H1 (cell line): ENCODE data around the gene RBM19. TPM values are rescaled to one million over a fixed set of nuclear protein-coding genes. Genes with fewer than 3 reads are reported as not detected.

ENCODE experiments used
- CTCF ChIA-PET: fragments of 300-600 bp; sonication (Branson Sonifier 250); formaldehyde crosslinking; loops from one replicate; lab custom pipeline; 2021; ENCODE audit not compliant: partially characterized antibody; lab: Charles Lee
- POLR2A ChIA-PET: fragments of 300-600 bp; sonication (Branson Sonifier 250); formaldehyde crosslinking; loops from one replicate; lab custom pipeline; 2021; ENCODE audit warnings: inconsistent platforms; ENCODE audit not compliant: partially characterized antibody; lab: Charles Lee
- DNase-seq, 2 experiments: peaks; one replicate each; pipeline versions ENCODE4 v3.0.0 to v3.0.0-alpha.2; 2010 to 2022; ENCODE audit warnings: low spot score in 2 of 2, low read depth in 1 of 2, mixed read lengths in 1 of 2
- FAIRE-seq: peaks from 2 replicates; lab custom pipeline; 2011; peaks lifted over from hg19 to GRCh38; lab: Jason Lieb, UNC
- H2AFZ ChIP-seq: 2 replicates; pipeline ENCODE4 v1.8.1; 2012; ENCODE audit warnings: low read length, inconsistent platforms
- H2AK5ac ChIP-seq: 2 replicates; pipeline ENCODE4 v1.6.1; 2013; ENCODE audit warnings: low read depth, low read length
- H2BK120ac ChIP-seq: replicated peaks from 2 replicates; pipeline ENCODE3; 2013; ENCODE audit warnings: low read depth, low read length, inconsistent platforms
- H2BK12ac ChIP-seq: 2 replicates; pipeline ENCODE4 v1.6.1; 2013; ENCODE audit warnings: low read depth, low read length
- H2BK15ac ChIP-seq: 2 replicates; pipeline ENCODE4 v1.6.1; 2013; ENCODE audit warnings: low read length
- H2BK20ac ChIP-seq: 2 replicates; pipeline ENCODE4 v1.6.1; 2013; ENCODE audit warnings: low read length
- H2BK5ac ChIP-seq: 2 replicates; pipeline ENCODE4 v1.6.1; 2013; ENCODE audit warnings: low read depth, low read length
- H3K14ac ChIP-seq: 2 replicates; pipeline ENCODE4 v1.6.1; 2013; ENCODE audit warnings: inconsistent platforms; ENCODE audit not compliant: insufficient read length
- H3K18ac ChIP-seq: 2 replicates; pipeline ENCODE4 v1.6.1; 2013; ENCODE audit warnings: low read length; ENCODE audit errors: extremely low read depth
- H3K23ac ChIP-seq: 2 replicates; pipeline ENCODE4 v1.6.1; 2013; ENCODE audit warnings: inconsistent platforms; ENCODE audit not compliant: insufficient read length
- H3K23me2 ChIP-seq: 2 replicates; pipeline ENCODE4 v1.6.1; 2013; ENCODE audit warnings: low read depth, low read length
- H3K27ac ChIP-seq: 2 replicates; pipeline ENCODE4 v1.6.1; 2011; ENCODE audit warnings: low read depth, low read length, inconsistent platforms
- H3K27me3 ChIP-seq, 4 experiments: replicated peaks in 1 of 4; 1 replicate in 1 of 4; 2 replicates in 3 of 4; pipeline versions ENCODE4 v1.6.1 to v1.8.1; 2011 to 2013; ENCODE audit warnings: low read length in 3 of 4, mild to moderate bottlenecking in 3 of 4, inconsistent platforms in 2 of 4, mixed read lengths in 2 of 4, moderate library complexity in 1 of 4; ENCODE audit not compliant: control insufficient read depth in 3 of 4, insufficient read depth in 3 of 4; ENCODE audit errors: extremely low read depth in 1 of 4
- H3K36me3 ChIP-seq, 4 experiments: 2 replicates each; pipeline versions ENCODE4 v1.6.1 to v1.8.1; 2011 to 2013; ENCODE audit warnings: mild to moderate bottlenecking in 4 of 4, low read length in 3 of 4, moderate library complexity in 2 of 4, control low read depth in 1 of 4, inconsistent platforms in 1 of 4; ENCODE audit not compliant: insufficient read depth in 4 of 4, control insufficient read depth in 2 of 4
- H3K4ac ChIP-seq: replicated peaks from 2 replicates; pipeline ENCODE3; 2013; ENCODE audit warnings: low read length, low read depth, mixed read lengths, inconsistent platforms; ENCODE audit not compliant: insufficient read length
- H3K4me1 ChIP-seq, 4 experiments: replicated peaks in 1 of 4; 1 replicate in 1 of 4; 2 replicates in 3 of 4; pipeline versions ENCODE4 v1.6.1 to v1.8.1; 2011 to 2013; ENCODE audit warnings: low read length in 3 of 4, inconsistent platforms in 2 of 4, mixed read lengths in 1 of 4; ENCODE audit not compliant: insufficient read depth in 4 of 4, control insufficient read depth in 3 of 4
- H3K4me2 ChIP-seq, 2 experiments: 2 replicates each; pipeline versions ENCODE4 v1.6.1 to v1.8.1; 2011 to 2013; ENCODE audit warnings: low read depth in 2 of 2, low read length in 2 of 2, control low read depth in 1 of 2, inconsistent platforms in 1 of 2, mild to moderate bottlenecking in 1 of 2; ENCODE audit not compliant: insufficient read depth in 1 of 2
- H3K4me3 ChIP-seq, 4 experiments: fragments of 200-600, 300-600 bp in 1 of 4; sonication (generic), shearing (Covaris generic), sonication (Bioruptor Twin) in 1 of 4; 2 replicates each; pipeline versions ENCODE4 v1.5.1 to v1.8.1; 2011 to 2016; ENCODE audit warnings: low read length in 4 of 4, low read depth in 3 of 4, control low read depth in 2 of 4, inconsistent platforms in 2 of 4, mild to moderate bottlenecking in 2 of 4, mixed read lengths in 1 of 4, moderate library complexity in 1 of 4; ENCODE audit not compliant: insufficient read depth in 2 of 4; ENCODE audit errors: extremely low read depth in 1 of 4
- H3K56ac ChIP-seq: replicated peaks from 2 replicates; pipeline ENCODE3; 2013; ENCODE audit warnings: low read depth, mild to moderate bottlenecking, mixed read lengths, low read length, inconsistent platforms; ENCODE audit not compliant: insufficient read length
- H3K79me1 ChIP-seq: 2 replicates; pipeline ENCODE4 v1.6.1; 2013; ENCODE audit warnings: low read depth, low read length, control low read depth
- H3K79me2 ChIP-seq, 2 experiments: 2 replicates each; pipeline versions ENCODE4 v1.6.1 to v1.8.1; 2012 to 2013; ENCODE audit warnings: low read length in 2 of 2, mild to moderate bottlenecking in 2 of 2, inconsistent platforms in 1 of 2; ENCODE audit not compliant: insufficient read depth in 2 of 2, control insufficient read depth in 1 of 2
- H3K9ac ChIP-seq, 4 experiments: replicated peaks in 1 of 4; 1 replicate in 1 of 4; 2 replicates in 3 of 4; pipeline versions ENCODE4 v1.6.1 to v1.8.1; 2011 to 2013; ENCODE audit warnings: low read depth in 3 of 4, low read length in 3 of 4, control low read depth in 2 of 4, mild to moderate bottlenecking in 2 of 4, moderate library complexity in 2 of 4, inconsistent platforms in 1 of 4; ENCODE audit errors: extremely low read depth in 1 of 4
- H3K9me3 ChIP-seq, 2 experiments: 2 replicates each; pipeline versions ENCODE4 v1.6.1 to v1.8.1; 2012 to 2013; ENCODE audit warnings: mild to moderate bottlenecking in 2 of 2, moderate library complexity in 2 of 2, control low read depth in 1 of 2, inconsistent platforms in 1 of 2, low read depth in 1 of 2, low read length in 1 of 2, mixed read lengths in 1 of 2; ENCODE audit not compliant: insufficient read depth in 2 of 2
- H4K20me1 ChIP-seq, 2 experiments: replicated peaks in 1 of 2; 2 replicates each; pipeline versions ENCODE3 to v1.8.1; 2011 to 2013; ENCODE audit warnings: inconsistent platforms in 2 of 2, low read length in 2 of 2, mild to moderate bottlenecking in 1 of 2; ENCODE audit not compliant: insufficient read depth in 2 of 2, control insufficient read depth in 1 of 2
- H4K5ac ChIP-seq: 2 replicates; pipeline ENCODE4 v1.6.1; 2013; ENCODE audit warnings: low read length, low read depth, mixed read lengths, inconsistent platforms; ENCODE audit not compliant: insufficient read length
- H4K8ac ChIP-seq: 2 replicates; pipeline ENCODE4 v1.8.0; 2013; ENCODE audit warnings: mild to moderate bottlenecking, moderate library complexity, low read length, inconsistent platforms; ENCODE audit not compliant: insufficient read depth; ENCODE audit errors: extremely low read depth
- H4K91ac ChIP-seq: replicated peaks from 2 replicates; pipeline ENCODE3; 2013; ENCODE audit warnings: low read length, mixed read lengths, inconsistent platforms; ENCODE audit not compliant: insufficient read length
- BCL11A ChIP-seq, 2 experiments: IDR thresholded peaks; one replicate each; pipeline ENCODE4 v1.6.1; 2011; ENCODE audit warnings: low read depth in 2 of 2, low read length in 2 of 2, mild to moderate bottlenecking in 2 of 2
- KDM1A ChIP-seq: fragments of 200-600, 300-600 bp; sonication (generic); IDR thresholded peaks from 2 replicates; pipeline ENCODE4 v1.7.1; 2016; ENCODE audit warnings: mild to moderate bottlenecking, low read length, borderline replicate concordance
- WGBS, 2 experiments: shearing (Covaris generic) in 1 of 2; methylation state at CpG; one replicate each; pipeline versions ENCODE4 v1.1.6 to v1.1.7; 2013 to 2015; ENCODE audit warnings: low lambda C conversion rate in 2 of 2, mixed read lengths in 2 of 2, inconsistent platforms in 1 of 2, low coverage in 1 of 2, missing lambda C conversion rate in 1 of 2; ENCODE audit not compliant: insufficient replicate concordance in 2 of 2, insufficient coverage in 1 of 2, insufficient read length in 1 of 2; ENCODE audit errors: extremely low coverage in 1 of 2, missing lambda C conversion rate in 1 of 2; 5-methylcytosine and 5-hydroxymethylcytosine counted together
- polyA plus RNA-seq, 7 experiments: library from polyadenylated mRNA; depleted of rRNA in 3 of 7; stranded (reverse) in 5 of 7; unstranded in 2 of 7; fragments of >200 nt in 5 of 7; fragments of 200-250 nt in 2 of 7; gene quantifications; 1 replicate in 5 of 7; 2 replicates in 1 of 7; 4 replicates in 1 of 7; pipeline versions ENCODE4 v1.2.1 to v1.2.3, GENCODE V29; 2011 to 2013; ENCODE audit warnings: missing spikeins in 2 of 7, mixed read lengths in 2 of 7
- total RNA-seq: library from RNA; stranded (reverse); fragmentation: NEBNext Ultra II Directional; extraction: Animal tissue kit (Norgen Biotek cat#: 25700); gene quantifications from 2 replicates; pipeline ENCODE4 v1.2.1, GENCODE V29; 2021

Gene RBM19
- total and polyA plus RNA-seq, 2 of the 8 experiments (the other 6 are each of a cell fraction or from before 2014, with no cell fraction given), result 23.4 to 61.9 TPM

DNA sequence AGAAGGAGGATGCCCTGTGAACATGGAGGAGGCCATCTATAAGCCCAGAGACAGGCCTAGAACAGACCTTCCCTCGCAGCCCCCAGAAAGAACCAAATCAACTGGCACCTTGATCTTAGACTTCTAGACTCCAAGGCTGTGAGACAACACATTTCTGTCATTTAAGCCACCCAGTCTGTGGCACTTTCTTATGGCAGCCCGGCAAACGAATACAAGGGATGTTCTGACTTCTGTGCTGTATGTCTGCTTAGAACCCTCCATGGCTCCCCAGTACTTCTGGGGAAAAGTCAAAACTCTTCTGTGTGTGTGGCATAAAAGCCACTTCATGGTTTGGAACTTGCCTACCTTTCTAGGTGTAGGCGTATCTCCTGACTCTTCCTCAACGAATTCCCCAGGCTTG is 42.9 kb downstream of the RBM19 start:
- Histone ChIP-seq H3K9me3 (no peaks in the 10 kb centered on the region), H3K9ac (no peak overlapping the region), H3K4me1 (no peaks in the 10 kb centered on the region; a peak in 1 of 7 replicates), H2AFZ (no peak overlapping the region), H3K27ac (no peak overlapping the region), H3K36me3 (peaks cover 13 to 46% (median 25%) of the 10 kb centered on the region in 4 experiments; a peak in 7 of 8 replicates), H3K4me2 (no peak overlapping the region), H3K27me3 (no peaks in the 10 kb centered on the region), H4K20me1 (no peaks in the 10 kb centered on the region), H3K14ac (no peak overlapping the region), H3K23ac (no peak overlapping the region), H3K79me2 (no peaks in the 10 kb centered on the region), H3K79me1 (no peaks in the 10 kb centered on the region), H4K5ac (no peak overlapping the region), H2AK5ac (no peak overlapping the region), H2BK120ac (no peak overlapping the region), H3K18ac (no peak overlapping the region), H2BK5ac (no peak overlapping the region), H4K91ac (no peak overlapping the region), H4K8ac (no peak overlapping the region), H2BK12ac (no peak overlapping the region), H3K23me2 (no peaks in the 10 kb centered on the region), H3K4me3 (no peak overlapping the region), H3K4ac (no peak overlapping the region), H3K56ac (no peak overlapping the region), H2BK15ac (no peak overlapping the region), H2BK20ac (no peak overlapping the region)
- WGBS, 2 experiments, result 94% methylated on average over 5 of the region's 5 CpGs; no CpG with 5 or more reads in 1 of the 2 experiments
- POLR2A ChIA-PET, result no interaction called here
- CTCF ChIA-PET, result interaction anchor here (1.4 kb wide), 1 partner anchor 11 kb away, joined by 7 read pairs; no protein-coding TSS in a partner anchor
- TF ChIP-seq KDM1A, result 0 out of 2 replicates have a peak, but pooled peaks have one; percentile 19
- no peak for TF ChIP-seq BCL11A (IDR thresholded peaks at IDR 0.05; ENCODE audit: low read depth in 2 of 2, low read length in 2 of 2)
- DNase-seq, result no peak
- no peak for FAIRE-seq
